SU-DHL-6 (cell line): Measurements from ENCODE around the gene SLC43A1.

Source experiments
- EZH2phosphoT487 ChIP-seq: fragments of 200-600 bp; sonication (generic), shearing (Covaris generic); conservative IDR thresholded peaks from 2 replicates; pipeline ENCODE4 v1.6.1; 2018; ENCODE audit warnings: mild to moderate bottlenecking, antibody characterized with exemption, low read length, moderate library complexity, mixed read lengths
- TF ChIP-seq, protein P1 (sequence below): fragments of 200-600 bp; sonication (generic); IDR thresholded peaks from one replicate; pipeline ENCODE4 v1.5.1; 2017; ENCODE audit warnings: antibody characterized with exemption, mild to moderate bottlenecking, low read length, moderate library complexity; ENCODE audit not compliant: insufficient read depth, poor library complexity, severe bottlenecking

DNA sequence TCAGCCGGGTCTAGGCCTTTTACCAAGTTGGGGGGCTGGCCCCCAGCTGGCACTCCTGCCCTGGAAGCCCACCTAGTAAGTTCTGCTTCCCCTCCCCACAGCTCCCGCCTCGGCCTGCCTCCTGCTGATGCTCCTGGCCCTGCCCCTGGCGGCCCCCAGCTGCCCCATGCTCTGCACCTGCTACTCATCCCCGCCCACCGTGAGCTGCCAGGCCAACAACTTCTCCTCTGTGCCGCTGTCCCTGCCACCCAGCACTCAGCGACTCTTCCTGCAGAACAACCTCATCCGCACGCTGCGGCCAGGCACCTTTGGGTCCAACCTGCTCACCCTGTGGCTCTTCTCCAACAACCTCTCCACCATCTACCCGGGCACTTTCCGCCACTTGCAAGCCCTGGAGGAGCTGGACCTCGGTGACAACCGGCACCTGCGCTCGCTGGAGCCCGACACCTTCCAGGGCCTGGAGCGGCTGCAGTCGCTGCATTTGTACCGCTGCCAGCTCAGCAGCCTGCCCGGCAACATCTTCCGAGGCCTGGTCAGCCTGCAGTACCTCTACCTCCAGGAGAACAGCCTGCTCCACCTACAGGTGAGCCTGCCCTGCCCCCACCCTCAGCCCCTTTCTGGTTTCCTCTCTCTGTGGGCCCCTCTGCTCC is 47.9 kb downstream of the SLC43A1 start:
- TF ChIP-seq, protein P1, sequence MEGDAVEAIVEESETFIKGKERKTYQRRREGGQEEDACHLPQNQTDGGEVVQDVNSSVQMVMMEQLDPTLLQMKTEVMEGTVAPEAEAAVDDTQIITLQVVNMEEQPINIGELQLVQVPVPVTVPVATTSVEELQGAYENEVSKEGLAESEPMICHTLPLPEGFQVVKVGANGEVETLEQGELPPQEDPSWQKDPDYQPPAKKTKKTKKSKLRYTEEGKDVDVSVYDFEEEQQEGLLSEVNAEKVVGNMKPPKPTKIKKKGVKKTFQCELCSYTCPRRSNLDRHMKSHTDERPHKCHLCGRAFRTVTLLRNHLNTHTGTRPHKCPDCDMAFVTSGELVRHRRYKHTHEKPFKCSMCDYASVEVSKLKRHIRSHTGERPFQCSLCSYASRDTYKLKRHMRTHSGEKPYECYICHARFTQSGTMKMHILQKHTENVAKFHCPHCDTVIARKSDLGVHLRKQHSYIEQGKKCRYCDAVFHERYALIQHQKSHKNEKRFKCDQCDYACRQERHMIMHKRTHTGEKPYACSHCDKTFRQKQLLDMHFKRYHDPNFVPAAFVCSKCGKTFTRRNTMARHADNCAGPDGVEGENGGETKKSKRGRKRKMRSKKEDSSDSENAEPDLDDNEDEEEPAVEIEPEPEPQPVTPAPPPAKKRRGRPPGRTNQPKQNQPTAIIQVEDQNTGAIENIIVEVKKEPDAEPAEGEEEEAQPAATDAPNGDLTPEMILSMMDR = no peak
- TF ChIP-seq EZH2phosphoT487 = no peak
